Neural cell (in vitro differentiated cells): ENCODE measurements around the gene TM9SF4.

Source experiments
- CTCF ChIP-seq: fragments of 450-650 bp; IDR thresholded peaks from 2 replicates; pipeline ENCODE4 v1.5.1; 2014; ENCODE audit warnings: antibody characterized with exemption, mild to moderate bottlenecking, moderate library complexity; ENCODE audit not compliant: poor library complexity, severe bottlenecking
- EP300 ChIP-seq: fragments of 450-650 bp; conservative IDR thresholded peaks from 2 replicates; pipeline ENCODE4 v1.6.1; 2014; ENCODE audit warnings: antibody characterized with exemption, mild to moderate bottlenecking, moderate library complexity; ENCODE audit not compliant: poor library complexity, severe bottlenecking
- MXI1 ChIP-seq: fragments of 450-650 bp; conservative IDR thresholded peaks from 2 replicates; pipeline ENCODE4 v1.6.1; 2014; ENCODE audit warnings: antibody characterized with exemption, mild to moderate bottlenecking; ENCODE audit not compliant: poor library complexity, severe bottlenecking
- POLR2AphosphoS5 ChIP-seq: IDR thresholded peaks from 2 replicates; pipeline ENCODE4 v1.6.1; 2012
- TAF1 ChIP-seq: IDR thresholded peaks from 2 replicates; pipeline ENCODE4 v1.6.1; 2012; ENCODE audit warnings: low read depth

GRCh38 chr20:32112841-32113240, 3.3 kb downstream of the TM9SF4 start:
- TF ChIP-seq EP300 (no peak), CTCF (no peak), POLR2AphosphoS5 (no peak), MXI1 (no peak), TAF1 (no peak)
